HG02870 (cell line): ENCODE results near the gene PSRC1.
"Not testable (repeated sequence)": the region's sequence is repeated elsewhere in the genome, so short reads cannot be mapped to it uniquely, and the experiment has no call there.

Source experiments
- ATAC-seq: cut with Tn5 transposase; IDR thresholded peaks from one replicate; pipeline ENCODE4 v1.9.1; 2021; ENCODE audit warnings: mild to moderate bottlenecking, moderate library complexity; ENCODE audit not compliant: unreplicated experiment

PSRC1 gene

GRCh38 chr1:109282952-109283747 is at the start of gene PSRC1:
TSS of gene PSRC1 (minus strand) at chr1:109283145.
- ATAC-seq: peak; percentile 94

- ATAC-seq: no peak
These were observed 48.2 kb upstream of the PSRC1 start for GRCh38 chr1:109331113-109331512.

GRCh38 chr1:109327285-109327684 is 44.3 kb upstream of the PSRC1 start:
- ATAC-seq: no peak

- ATAC-seq: no peak
These were observed 40.0 kb upstream of the PSRC1 start for GRCh38 chr1:109322974-109323373.

GRCh38 chr1:109319114-109319513 is 36.2 kb upstream of the PSRC1 start:
- no peak for ATAC-seq

- no peak for ATAC-seq
These were observed 33.6 kb upstream of the PSRC1 start for GRCh38 chr1:109316506-109316905.

- no peak for ATAC-seq
These were observed 32.3 kb upstream of the PSRC1 start for GRCh38 chr1:109315288-109315687.

- no peak for ATAC-seq
These were observed 31.9 kb upstream of the PSRC1 start for GRCh38 chr1:109314795-109315194.

GRCh38 chr1:109312978-109313775 is 30.2 kb upstream of the PSRC1 start:
- ATAC-seq: no peak

GRCh38 chr1:109312246-109312645 is 29.3 kb upstream of the PSRC1 start:
- ATAC-seq: no peak

GRCh38 chr1:109309347-109309746 is 26.4 kb upstream of the PSRC1 start:
- ATAC-seq: no peak

- no peak for ATAC-seq
These were observed 24.5 kb upstream of the PSRC1 start for GRCh38 chr1:109307274-109308021.

GRCh38 chr1:109306832-109307273 is 23.9 kb upstream of the PSRC1 start, which contains the start of gene MYBPHL:
TSS of gene MYBPHL (minus strand) at chr1:109307011. CDS start at chr1:109306991, 20 bp downstream.
- ATAC-seq: no peak

GRCh38 chr1:109305991-109306390 is 23.0 kb upstream of the PSRC1 start:
- ATAC-seq: not testable (repeated sequence)

- ATAC-seq: no peak
These were observed 21.4 kb upstream of the PSRC1 start for GRCh38 chr1:109304226-109304920.

GRCh38 chr1:109301874-109302273 is 18.9 kb upstream of the PSRC1 start:
- no peak for ATAC-seq

GRCh38 chr1:109300650-109301151 is 17.8 kb upstream of the PSRC1 start:
- no peak for ATAC-seq

GRCh38 chr1:109299558-109300343 is 16.8 kb upstream of the PSRC1 start:
- no peak for ATAC-seq
